Activated naive CD4-positive, alpha-beta T cell treated with anti-CD3 and anti-CD28 coated beads, Interleukin-2, amount 50 U/mL, for 72 hours (primary cell): ENCODE results near the gene SLC16A10. TPM values are rescaled to one million over a fixed set of nuclear protein-coding genes. Genes with fewer than 3 reads are reported as not detected.
"Not testable (repeated sequence)": the region's sequence is repeated elsewhere in the genome, so short reads cannot be mapped to it uniquely, and the experiment has no call there.

Experiments used
- ATAC-seq, 2 donors: fragments of 150-1000 bp; cut with Tn5 transposase; 2 replicates each; pipeline ENCODE4 v1.10.0; 2021; ENCODE audit warnings: mild to moderate bottlenecking in 2 of 2, moderate library complexity in 2 of 2
- DNase-seq, 2 donors: peaks; one replicate each; pipeline ENCODE4 v3.0.0; 2021 to 2022; ENCODE audit warnings: low spot score in 2 of 2
- H3K27ac Mint-ChIP-seq, 2 donors: one replicate each; pipeline ENCODE4 v1.8.0; 2022; ENCODE audit warnings: mild to moderate bottlenecking in 2 of 2, mixed read lengths in 2 of 2
- H3K36me3 Mint-ChIP-seq, 2 donors: one replicate each; pipeline ENCODE4 v1.8.0; 2022; ENCODE audit warnings: mixed read lengths in 2 of 2
- H3K9me3 Mint-ChIP-seq, 2 donors: one replicate each; pipeline ENCODE4 v1.8.0; 2022; ENCODE audit warnings: mixed read lengths in 2 of 2
- total RNA-seq, 2 donors: library from RNA; stranded (reverse); gene quantifications; one replicate each; pipeline ENCODE4 v1.2.3, GENCODE V29; 2022

Gene SLC16A10
- total RNA-seq, 2 donors from 2014 or later = 5.4 to 7.8 TPM

GRCh38 chr6:111189666-111190210 is 102.4 kb downstream of the SLC16A10 start:
- H3K36me3 Mint-ChIP-seq = peaks cover 5 to 14% of the 10 kb centered on the region in 2 donors
- not testable (repeated sequence) for H3K27ac Mint-ChIP-seq, DNase-seq, H3K9me3 Mint-ChIP-seq, ATAC-seq

GRCh38 chr6:111190637-111191036 is 103.3 kb downstream of the SLC16A10 start:
- Mint-ChIP-seq H3K9me3 (peaks cover 4 to 5% of the 10 kb centered on the region in 2 donors), H3K36me3 (peaks cover 5 to 14% of the 10 kb centered on the region in 2 donors), H3K27ac (no peak overlapping the region)
- ATAC-seq (no peak), DNase-seq (no peak)

- not testable (repeated sequence) for DNase-seq, H3K9me3 Mint-ChIP-seq, ATAC-seq
Measured at GRCh38 chr6:111191136-111191535, 103.8 kb downstream of the SLC16A10 start.

GRCh38 chr6:111192911-111193555 is 105.7 kb downstream of the SLC16A10 start:
- DNase-seq (no peak), ATAC-seq (no peak)
- H3K9me3 Mint-ChIP-seq = peaks cover 4 to 5% of the 10 kb centered on the region in 2 donors
- H3K27ac Mint-ChIP-seq = no peak overlapping the region
- peaks cover 5 to 14% of the 10 kb centered on the region in 2 donors for H3K36me3 Mint-ChIP-seq

More at GRCh38 chr6:111191136-111191535, 103.8 kb downstream of the SLC16A10 start:
- not testable (repeated sequence) for H3K27ac Mint-ChIP-seq
- peaks cover 5 to 14% of the 10 kb centered on the region in 2 donors for H3K36me3 Mint-ChIP-seq

GRCh38 chr6:111195656-111196055 is 108.4 kb downstream of the SLC16A10 start:
- no peak for DNase-seq
- Mint-ChIP-seq H3K36me3 (peaks cover 5 to 6% of the 10 kb centered on the region in 2 donors), H3K9me3 (peaks cover 4 to 5% of the 10 kb centered on the region in 2 donors), H3K27ac (no peak overlapping the region)
- no peak for ATAC-seq

- no peaks in the 10 kb centered on the region for H3K36me3 Mint-ChIP-seq
- H3K27ac Mint-ChIP-seq = no peak overlapping the region
- DNase-seq = no peak
- no peak for ATAC-seq
- H3K9me3 Mint-ChIP-seq = no peaks in the 10 kb centered on the region
Measured at GRCh38 chr6:111198841-111199240, 111.5 kb downstream of the SLC16A10 start.

GRCh38 chr6:111199935-111200334 is 112.6 kb downstream of the SLC16A10 start:
- DNase-seq (no peak), ATAC-seq (no peak)
- Mint-ChIP-seq H3K36me3 (no peaks in the 10 kb centered on the region), H3K9me3 (no peaks in the 10 kb centered on the region), H3K27ac (no peak overlapping the region)

- ATAC-seq (no peak), DNase-seq (no peak)
- Mint-ChIP-seq H3K36me3 (no peaks in the 10 kb centered on the region), H3K27ac (no peak overlapping the region), H3K9me3 (no peaks in the 10 kb centered on the region)
Measured at GRCh38 chr6:111200350-111201243, 113.3 kb downstream of the SLC16A10 start.

- ATAC-seq (no peak), DNase-seq (no peak)
- no peaks in the 10 kb centered on the region for H3K9me3 Mint-ChIP-seq
- no peaks in the 10 kb centered on the region for H3K36me3 Mint-ChIP-seq
- no peak overlapping the region for H3K27ac Mint-ChIP-seq
Measured at GRCh38 chr6:111201244-111201554, 113.9 kb downstream of the SLC16A10 start.

GRCh38 chr6:111201764-111202163 is 114.5 kb downstream of the SLC16A10 start:
- Mint-ChIP-seq H3K9me3 (no peaks in the 10 kb centered on the region), H3K36me3 (no peaks in the 10 kb centered on the region), H3K27ac (peak overlapping the region in 1 of 2 donors; percentile 56)
- DNase-seq = no peak
- no peak for ATAC-seq

GRCh38 chr6:111203539-111203938 is 116.2 kb downstream of the SLC16A10 start:
- not testable (repeated sequence) for H3K36me3 Mint-ChIP-seq, H3K9me3 Mint-ChIP-seq, ATAC-seq, DNase-seq, H3K27ac Mint-ChIP-seq

GRCh38 chr6:111204305-111204704 is 117.0 kb downstream of the SLC16A10 start:
- no peaks in the 10 kb centered on the region for H3K36me3 Mint-ChIP-seq
- DNase-seq = no peak
- no peak overlapping the region for H3K27ac Mint-ChIP-seq
- no peaks in the 10 kb centered on the region for H3K9me3 Mint-ChIP-seq
- no peak for ATAC-seq

- no peaks in the 10 kb centered on the region for H3K36me3 Mint-ChIP-seq
- no peaks in the 10 kb centered on the region for H3K9me3 Mint-ChIP-seq
- no peak overlapping the region for H3K27ac Mint-ChIP-seq
- ATAC-seq = no peak
- no peak for DNase-seq
Measured at GRCh38 chr6:111204881-111205280, 117.6 kb downstream of the SLC16A10 start.

GRCh38 chr6:111205502-111205901 is 118.2 kb downstream of the SLC16A10 start:
- Mint-ChIP-seq H3K27ac (no peak overlapping the region), H3K9me3 (no peaks in the 10 kb centered on the region), H3K36me3 (no peaks in the 10 kb centered on the region)
- DNase-seq (no peak), ATAC-seq (no peak)

- ATAC-seq (no peak), DNase-seq (no peak)
- H3K36me3 Mint-ChIP-seq = no peaks in the 10 kb centered on the region
- no peak overlapping the region for H3K27ac Mint-ChIP-seq
- no peaks in the 10 kb centered on the region for H3K9me3 Mint-ChIP-seq
Measured at GRCh38 chr6:111207141-111207858, 120.0 kb downstream of the SLC16A10 start.

GRCh38 chr6:111208933-111209332 is 121.6 kb downstream of the SLC16A10 start:
- Mint-ChIP-seq H3K36me3 (no peaks in the 10 kb centered on the region), H3K27ac (peak overlapping the region in 1 of 2 donors; percentile 18), H3K9me3 (no peaks in the 10 kb centered on the region)
- no peak for DNase-seq
- no peak for ATAC-seq
